IMR-90 (cell line): Measurements from ENCODE around the gene GABBR2. TPM values are rescaled to one million over a fixed set of nuclear protein-coding genes. Genes with fewer than 3 reads are reported as not detected.

Experiments used
- ATAC-seq: fragments of 200-7000 bp; cut with Tn5 transposase; 2 replicates; pipeline ENCODE4 v1.9.1; 2020; ENCODE audit warnings: low read depth, mild to moderate bottlenecking, moderate library complexity
- BruUV-seq: library from RNA; stranded (reverse); fragments of 400-500 nt; replicated peaks from 2 replicates; lab custom pipeline; 2021; lab: Mats Ljungman, UMichigan
- CTCF ChIA-PET: fragments of 300-600 bp; formaldehyde crosslinking; extraction: SDS; loops from one replicate; lab custom pipeline; 2021; ENCODE audit warnings: antibody characterized with exemption; lab: Yijun Ruan, JAX
- POLR2A ChIA-PET: fragments of 300-600 bp; sonication (Branson Sonifier 250); formaldehyde crosslinking; loops from one replicate; lab custom pipeline; 2022; ENCODE audit warnings: antibody characterized with exemption; ENCODE audit not compliant: unreplicated experiment; lab: Charles Lee
- DNase-seq: peaks from one replicate; pipeline ENCODE4 v3.0.0; 2013
- H2AFZ ChIP-seq: replicated peaks from 2 replicates; pipeline ENCODE3; 2013; ENCODE audit warnings: low read length, mild to moderate bottlenecking; ENCODE audit not compliant: poor library complexity
- H2AK5ac ChIP-seq: 2 replicates; pipeline ENCODE4 v1.6.1; 2013; ENCODE audit warnings: low read depth, low read length, inconsistent platforms
- H2AK9ac ChIP-seq: replicated peaks from 2 replicates; pipeline ENCODE3; 2013; ENCODE audit warnings: mild to moderate bottlenecking, low read depth, low read length, moderate library complexity; ENCODE audit not compliant: poor library complexity
- H2BK120ac ChIP-seq: 2 replicates; pipeline ENCODE4 v1.6.1; 2013; ENCODE audit warnings: low read depth, low read length, inconsistent platforms
- H2BK15ac ChIP-seq: 3 replicates; pipeline ENCODE4 v1.6.1; 2013; ENCODE audit warnings: low read depth, low read length, inconsistent platforms
- H2BK20ac ChIP-seq: 2 replicates; pipeline ENCODE4 v1.6.1; 2013; ENCODE audit warnings: low read depth, mild to moderate bottlenecking, inconsistent platforms, low read length, moderate library complexity
- H2BK5ac ChIP-seq: 2 replicates; pipeline ENCODE4 v1.6.1; 2013; ENCODE audit warnings: mild to moderate bottlenecking, low read depth, low read length, inconsistent platforms; ENCODE audit not compliant: poor library complexity, severe bottlenecking
- H3K14ac ChIP-seq: replicated peaks from 2 replicates; pipeline ENCODE4 v1.6.1; 2013; ENCODE audit warnings: low read depth, low read length, inconsistent platforms
- H3K18ac ChIP-seq: 2 replicates; pipeline ENCODE4 v1.6.1; 2013; ENCODE audit warnings: low read depth, low read length, control low read depth
- H3K23ac ChIP-seq: 2 replicates; pipeline ENCODE4 v1.6.1; 2013; ENCODE audit warnings: low read depth, low read length, inconsistent platforms
- H3K27ac ChIP-seq: 2 replicates; pipeline ENCODE4 v1.5.1; 2013; ENCODE audit warnings: mild to moderate bottlenecking, control low read depth, low read length; ENCODE audit not compliant: insufficient read depth
- H3K27me3 ChIP-seq: 2 replicates; pipeline ENCODE4 v1.6.1; 2013; ENCODE audit warnings: low read length; ENCODE audit not compliant: control insufficient read depth, insufficient read depth
- H3K36me3 ChIP-seq: 2 replicates; pipeline ENCODE4 v1.6.1; 2013; ENCODE audit warnings: low read length, mixed read lengths; ENCODE audit not compliant: control insufficient read depth, insufficient read depth
- H3K4ac ChIP-seq: 2 replicates; pipeline ENCODE4 v1.6.1; 2013; ENCODE audit warnings: low read depth, low read length, inconsistent platforms
- H3K4me1 ChIP-seq: 2 replicates; pipeline ENCODE4 v1.6.1; 2013; ENCODE audit warnings: low read length, mixed read lengths; ENCODE audit not compliant: control insufficient read depth, insufficient read depth
- H3K4me2 ChIP-seq: 2 replicates; pipeline ENCODE4 v1.6.1; 2013; ENCODE audit warnings: low read depth, mild to moderate bottlenecking, control low read depth, low read length, moderate library complexity
- H3K4me3 ChIP-seq: 2 replicates; pipeline ENCODE4 v1.5.1; 2013; ENCODE audit warnings: low read depth, mild to moderate bottlenecking, control low read depth, low read length, moderate library complexity; ENCODE audit not compliant: insufficient read depth
- H3K56ac ChIP-seq: 2 replicates; pipeline ENCODE4 v1.6.1; 2013; ENCODE audit warnings: low read length, inconsistent platforms; ENCODE audit not compliant: insufficient read depth; ENCODE audit errors: extremely low read depth
- H3K79me1 ChIP-seq, 2 experiments: 2 replicates each; pipeline ENCODE4 v1.6.1; 2013; ENCODE audit warnings: low read length in 2 of 2, inconsistent platforms in 1 of 2, low read depth in 1 of 2
- H3K9ac ChIP-seq: 2 replicates; pipeline ENCODE4 v1.6.1; 2013; ENCODE audit warnings: low read depth, low read length, control low read depth
- H3K9me1 ChIP-seq: 2 replicates; pipeline ENCODE4 v1.6.1; 2013; ENCODE audit warnings: low read length, inconsistent platforms; ENCODE audit not compliant: insufficient read depth
- H3K9me3 ChIP-seq: 2 replicates; pipeline ENCODE4 v1.6.1; 2013; ENCODE audit warnings: low read length; ENCODE audit not compliant: control insufficient read depth, insufficient read depth
- H4K20me1 ChIP-seq: 2 replicates; pipeline ENCODE4 v1.6.1; 2013; ENCODE audit warnings: low read length, inconsistent platforms; ENCODE audit not compliant: insufficient read depth
- H4K5ac ChIP-seq: 2 replicates; pipeline ENCODE4 v1.6.1; 2013; ENCODE audit warnings: mild to moderate bottlenecking, low read depth, low read length, control low read depth
- H4K8ac ChIP-seq, 2 experiments: 2 replicates each; pipeline ENCODE4 v1.6.1; 2013; ENCODE audit warnings: low read depth in 2 of 2, low read length in 2 of 2, control low read depth in 1 of 2, inconsistent platforms in 1 of 2
- H4K91ac ChIP-seq: 2 replicates; pipeline ENCODE4 v1.6.1; 2013; ENCODE audit warnings: low read depth, low read length, inconsistent platforms; ENCODE audit not compliant: insufficient read depth
- BHLHE40 ChIP-seq: fragments of 150-350 bp; IDR thresholded peaks from 2 replicates; pipeline ENCODE4 v1.6.1; 2016; ENCODE audit warnings: mild to moderate bottlenecking, low read depth, low read length
- CEBPB ChIP-seq: IDR thresholded peaks from 2 replicates; pipeline ENCODE4 v1.6.1; 2012; ENCODE audit warnings: low read depth, low read length, improper control_type of control experiment
- CHD1 ChIP-seq: IDR thresholded peaks from 2 replicates; pipeline ENCODE4 v1.6.1; 2012; ENCODE audit warnings: low read depth, low read length, improper control_type of control experiment
- FOS ChIP-seq: fragments of 150-350 bp; IDR thresholded peaks from 2 replicates; pipeline ENCODE4 v1.6.1; 2016; ENCODE audit warnings: low read depth, low read length
- MAFK ChIP-seq: IDR thresholded peaks from 2 replicates; pipeline ENCODE4 v1.6.1; 2012; ENCODE audit warnings: low read depth, low read length, improper control_type of control experiment
- MAZ ChIP-seq: IDR thresholded peaks from 2 replicates; pipeline ENCODE4 v1.6.1; 2012; ENCODE audit warnings: low read depth, mild to moderate bottlenecking, low read length, improper control_type of control experiment, moderate library complexity, borderline replicate concordance
- MXI1 ChIP-seq: IDR thresholded peaks from 2 replicates; pipeline ENCODE4 v1.6.1; 2012; ENCODE audit warnings: low read depth, mild to moderate bottlenecking, low read length, moderate library complexity, borderline replicate concordance
- NFE2L2 ChIP-seq: fragments of 150-350 bp; IDR thresholded peaks from 2 replicates; pipeline ENCODE4 v1.6.1; 2016; ENCODE audit warnings: low read depth, mild to moderate bottlenecking, low read length
- POLR2A ChIP-seq: IDR thresholded peaks from 2 replicates; pipeline ENCODE4 v1.6.1; 2012; ENCODE audit warnings: mild to moderate bottlenecking, low read depth, low read length
- RAD21 ChIP-seq: IDR thresholded peaks from 2 replicates; pipeline ENCODE4 v1.6.1; 2012; ENCODE audit warnings: low read length, improper control_type of control experiment
- RCOR1 ChIP-seq: IDR thresholded peaks from 2 replicates; pipeline ENCODE4 v1.6.1; 2012; ENCODE audit warnings: mild to moderate bottlenecking, low read length, improper control_type of control experiment; ENCODE audit not compliant: insufficient replicate concordance
- RFX5 ChIP-seq: IDR thresholded peaks from 2 replicates; pipeline ENCODE4 v1.8.0; 2012; ENCODE audit warnings: low read depth, mild to moderate bottlenecking, low read length, moderate library complexity
- SMC3 ChIP-seq: fragments of 150-350 bp; IDR thresholded peaks from 2 replicates; pipeline ENCODE4 v1.6.1; 2016; ENCODE audit warnings: low read depth, mild to moderate bottlenecking, antibody characterized with exemption, low read length, moderate library complexity
- WGBS, 2 experiments: methylation state at CpG; one replicate each; pipeline versions ENCODE4 v1.1.5 to v1.1.7; 2013; ENCODE audit warnings: missing lambda C conversion rate in 2 of 2; ENCODE audit not compliant: insufficient read length in 1 of 2; ENCODE audit errors: extremely low coverage in 2 of 2; 5-methylcytosine and 5-hydroxymethylcytosine counted together
- dilution Hi-C: fragments of 300-500 bp; cut with HindIII; formaldehyde crosslinking; loops from one replicate; pipeline ENCODE4 v1.14.3; 2018; ENCODE audit warnings: low sequenced_read_pairs; ENCODE audit not compliant: unreplicated experiment
- in situ Hi-C: fragments of 300-500 bp; cut with MboI; formaldehyde crosslinking; loops from 3 replicates; pipeline ENCODE4 v1.14.3; 2019; ENCODE audit warnings: low sequenced_read_pairs, inconsistent platforms, mixed read lengths
- intact Hi-C: fragments of 100-400 bp; cut with micrococcal nuclease; formaldehyde crosslinking; loops from 2 replicates; pipeline ENCODE4 v1.10.0; 2022
- polyA plus RNA-seq, 3 experiments: library from polyadenylated mRNA; depleted of rRNA; stranded (reverse); fragments of >200 nt; gene quantifications; 2 replicates each; pipeline ENCODE4 v1.2.3, GENCODE V29; 2012; ENCODE audit warnings: low replicate concordance in 1 of 3
- total RNA-seq: library from RNA; depleted of rRNA; stranded (reverse); fragments of >200 nt; gene quantifications from 2 replicates; pipeline ENCODE4 v1.2.3, GENCODE V29; 2012
- TF ChIP-seq, protein P1 (sequence below): fragments of 150-350 bp; IDR thresholded peaks from 2 replicates; pipeline ENCODE4 v1.6.1; 2017; ENCODE audit warnings: mild to moderate bottlenecking, antibody characterized with exemption, low read length, low read depth
- TF ChIP-seq, protein P2 (sequence below): fragments of 150-350 bp; IDR thresholded peaks from 2 replicates; pipeline ENCODE4 v1.6.1; 2016; ENCODE audit warnings: low read depth, mild to moderate bottlenecking, low read length, moderate library complexity, borderline replicate concordance
- TF ChIP-seq, protein P3 (sequence below): conservative IDR thresholded peaks from 2 replicates; pipeline ENCODE4 v1.5.1; 2012; ENCODE audit warnings: mild to moderate bottlenecking, low read depth, low read length, improper control_type of control experiment

The GABBR2 gene
- total and polyA plus RNA-seq, 2 of the 4 experiments (the other 2 are of a cell fraction) = 14.2 to 20.3 TPM

DNA sequence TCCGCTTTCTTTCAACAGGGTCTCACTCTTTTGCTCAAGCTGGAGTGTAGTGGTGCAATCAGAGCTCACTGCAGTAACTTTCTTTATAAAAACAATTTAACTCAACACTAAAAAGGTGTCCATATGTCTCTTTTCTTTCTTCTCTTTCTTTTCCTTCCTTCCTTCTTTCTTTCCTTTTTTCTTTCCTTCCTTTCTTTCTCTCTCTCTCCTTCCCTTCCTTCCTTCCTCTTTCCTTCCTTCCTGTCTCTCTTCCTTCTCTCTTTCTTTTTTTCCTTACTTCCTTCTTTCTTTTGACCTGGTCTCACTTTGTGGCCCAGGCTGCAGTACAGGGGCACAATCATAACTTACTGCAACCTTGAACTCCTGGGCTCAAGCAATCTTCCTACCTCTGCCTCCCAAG, 427.5 kb downstream of the GABBR2 start:
- dilution Hi-C loops = no loop called here
- no peak overlapping the region for H2BK20ac ChIP-seq
- TF ChIP-seq FOS (no peak), MXI1 (no peak), BHLHE40 (no peak), SMC3 (no peak), MAZ (no peak), RCOR1 (no peak), MAFK (no peak), CHD1 (no peak), NFE2L2 (no peak), RFX5 (no peak), CEBPB (no peak), RAD21 (no peak), POLR2A (no peak)
- TF ChIP-seq, protein P1, sequence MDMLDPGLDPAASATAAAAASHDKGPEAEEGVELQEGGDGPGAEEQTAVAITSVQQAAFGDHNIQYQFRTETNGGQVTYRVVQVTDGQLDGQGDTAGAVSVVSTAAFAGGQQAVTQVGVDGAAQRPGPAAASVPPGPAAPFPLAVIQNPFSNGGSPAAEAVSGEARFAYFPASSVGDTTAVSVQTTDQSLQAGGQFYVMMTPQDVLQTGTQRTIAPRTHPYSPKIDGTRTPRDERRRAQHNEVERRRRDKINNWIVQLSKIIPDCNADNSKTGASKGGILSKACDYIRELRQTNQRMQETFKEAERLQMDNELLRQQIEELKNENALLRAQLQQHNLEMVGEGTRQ = no peak
- TF ChIP-seq, protein P2, sequence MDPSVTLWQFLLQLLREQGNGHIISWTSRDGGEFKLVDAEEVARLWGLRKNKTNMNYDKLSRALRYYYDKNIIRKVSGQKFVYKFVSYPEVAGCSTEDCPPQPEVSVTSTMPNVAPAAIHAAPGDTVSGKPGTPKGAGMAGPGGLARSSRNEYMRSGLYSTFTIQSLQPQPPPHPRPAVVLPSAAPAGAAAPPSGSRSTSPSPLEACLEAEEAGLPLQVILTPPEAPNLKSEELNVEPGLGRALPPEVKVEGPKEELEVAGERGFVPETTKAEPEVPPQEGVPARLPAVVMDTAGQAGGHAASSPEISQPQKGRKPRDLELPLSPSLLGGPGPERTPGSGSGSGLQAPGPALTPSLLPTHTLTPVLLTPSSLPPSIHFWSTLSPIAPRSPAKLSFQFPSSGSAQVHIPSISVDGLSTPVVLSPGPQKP = no peak
- TF ChIP-seq, protein P3, sequence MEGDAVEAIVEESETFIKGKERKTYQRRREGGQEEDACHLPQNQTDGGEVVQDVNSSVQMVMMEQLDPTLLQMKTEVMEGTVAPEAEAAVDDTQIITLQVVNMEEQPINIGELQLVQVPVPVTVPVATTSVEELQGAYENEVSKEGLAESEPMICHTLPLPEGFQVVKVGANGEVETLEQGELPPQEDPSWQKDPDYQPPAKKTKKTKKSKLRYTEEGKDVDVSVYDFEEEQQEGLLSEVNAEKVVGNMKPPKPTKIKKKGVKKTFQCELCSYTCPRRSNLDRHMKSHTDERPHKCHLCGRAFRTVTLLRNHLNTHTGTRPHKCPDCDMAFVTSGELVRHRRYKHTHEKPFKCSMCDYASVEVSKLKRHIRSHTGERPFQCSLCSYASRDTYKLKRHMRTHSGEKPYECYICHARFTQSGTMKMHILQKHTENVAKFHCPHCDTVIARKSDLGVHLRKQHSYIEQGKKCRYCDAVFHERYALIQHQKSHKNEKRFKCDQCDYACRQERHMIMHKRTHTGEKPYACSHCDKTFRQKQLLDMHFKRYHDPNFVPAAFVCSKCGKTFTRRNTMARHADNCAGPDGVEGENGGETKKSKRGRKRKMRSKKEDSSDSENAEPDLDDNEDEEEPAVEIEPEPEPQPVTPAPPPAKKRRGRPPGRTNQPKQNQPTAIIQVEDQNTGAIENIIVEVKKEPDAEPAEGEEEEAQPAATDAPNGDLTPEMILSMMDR = no peak
- no peak overlapping the region for H3K18ac ChIP-seq
- no peaks in the 10 kb centered on the region for H3K9me3 ChIP-seq
- H2AFZ ChIP-seq = no peak overlapping the region
- H3K4me1 ChIP-seq = no peaks in the 10 kb centered on the region
- no peaks in the 10 kb centered on the region for H3K79me1 ChIP-seq
- intact Hi-C loops = no loop called here
- no peak overlapping the region for H4K8ac ChIP-seq
- no peak overlapping the region for H4K91ac ChIP-seq
- H3K23ac ChIP-seq = no peak overlapping the region
- no peak for DNase-seq
- H2AK9ac ChIP-seq = no peak overlapping the region
- no peaks in the 10 kb centered on the region for H3K36me3 ChIP-seq
- POLR2A ChIA-PET = no interaction called here
- no peaks in the 10 kb centered on the region for H4K20me1 ChIP-seq
- 100% methylated on average over 1 of the region's 1 CpG; no CpG with 5 or more reads in 1 of the 2 experiments for WGBS, 2 experiments
- no peak overlapping the region for H3K4ac ChIP-seq
- H2BK120ac ChIP-seq = no peak overlapping the region
- no TSS peak for BruUV-seq
- no peak overlapping the region for H3K56ac ChIP-seq
- H2BK15ac ChIP-seq = no peak overlapping the region
- no peak for ATAC-seq
- H2BK5ac ChIP-seq = no peak overlapping the region
- H3K14ac ChIP-seq = no peak overlapping the region
- H3K4me3 ChIP-seq = no peak overlapping the region
- H3K27me3 ChIP-seq = peaks cover 30% of the 10 kb centered on the region
- no peaks in the 10 kb centered on the region for H3K9me1 ChIP-seq
- H3K4me2 ChIP-seq = no peak overlapping the region
- in situ Hi-C loops = no loop called here
- no peak overlapping the region for H3K27ac ChIP-seq
- no peak overlapping the region for H4K5ac ChIP-seq
- H3K9ac ChIP-seq = no peak overlapping the region
- CTCF ChIA-PET = interaction anchor here (1.7 kb wide), 1 partner anchor 10 kb away, joined by 6 read pairs; no protein-coding TSS in a partner anchor
- H2AK5ac ChIP-seq = no peak overlapping the region
